ENCODE measurements around the gene AATF.
"Not testable (repeated sequence)": the region's sequence is repeated elsewhere in the genome, so short reads cannot be mapped to it uniquely, and the experiment has no call there.

Gene AATF

GRCh38 chr17:37047631-37048104 lies 98.9 kb downstream of the AATF start:
- peak; percentile 82 for DNase-seq (ENCODE audit: low spot score)

- DNase-seq (ENCODE audit: low spot score) = no peak
Measured at GRCh38 chr17:37048811-37049210, 100.1 kb downstream of the AATF start.

- DNase-seq (ENCODE audit: low spot score) = no peak
Measured at GRCh38 chr17:37050920-37051319, 102.2 kb downstream of the AATF start.

GRCh38 chr17:37051381-37051780 lies 102.6 kb downstream of the AATF start:
- no peak for DNase-seq (ENCODE audit: low spot score)

- DNase-seq (ENCODE audit: low spot score) = no peak
Measured at GRCh38 chr17:37051833-37052232, 103.1 kb downstream of the AATF start.

- no peak for DNase-seq (ENCODE audit: low spot score)
Measured at GRCh38 chr17:37052450-37052849, 103.7 kb downstream of the AATF start.

- no peak for DNase-seq (ENCODE audit: low spot score)
Measured at GRCh38 chr17:37054894-37055293, 106.1 kb downstream of the AATF start.

- DNase-seq (ENCODE audit: low spot score) = no peak
Measured at GRCh38 chr17:37056622-37057021, 107.9 kb downstream of the AATF start.

GRCh38 chr17:37059493-37059892 lies 110.7 kb downstream of the AATF start:
- no peak for DNase-seq (ENCODE audit: low spot score)

GRCh38 chr17:37060094-37060493 lies 111.3 kb downstream of the AATF start:
- DNase-seq (ENCODE audit: low spot score) = no peak

- DNase-seq (ENCODE audit: low spot score) = no peak
Measured at GRCh38 chr17:37060928-37061327, 112.2 kb downstream of the AATF start.

- DNase-seq (ENCODE audit: low spot score) = no peak
Measured at GRCh38 chr17:37062021-37062420, 113.3 kb downstream of the AATF start.

GRCh38 chr17:37064206-37064605 lies 115.5 kb downstream of the AATF start:
- no peak for DNase-seq (ENCODE audit: low spot score)

GRCh38 chr17:37064956-37065355 lies 116.2 kb downstream of the AATF start:
- DNase-seq (ENCODE audit: low spot score) = no peak

GRCh38 chr17:37065486-37066321 lies 117.0 kb downstream of the AATF start:
- DNase-seq (ENCODE audit: low spot score) = no peak

GRCh38 chr17:37066322-37067255 lies 117.8 kb downstream of the AATF start:
- DNase-seq (ENCODE audit: low spot score) = no peak

- DNase-seq (ENCODE audit: low spot score) = no peak
Measured at GRCh38 chr17:37067555-37068111, 118.9 kb downstream of the AATF start.

GRCh38 chr17:37068266-37068665 lies 119.5 kb downstream of the AATF start:
- DNase-seq (ENCODE audit: low spot score) = no peak

- DNase-seq (ENCODE audit: low spot score) = no peak
Measured at GRCh38 chr17:37069087-37069486, 120.3 kb downstream of the AATF start.

GRCh38 chr17:37073464-37073863 lies 124.7 kb downstream of the AATF start:
- DNase-seq (ENCODE audit: low spot score) = not testable (repeated sequence)

GRCh38 chr17:37079065-37079708 lies 130.4 kb downstream of the AATF start:
- DNase-seq (ENCODE audit: low spot score) = no peak

- no peak for DNase-seq (ENCODE audit: low spot score)
Measured at GRCh38 chr17:37079735-37080134, 131.0 kb downstream of the AATF start.

All from putamen (tissue), 1 donor.